GM12801 (cell line): ENCODE data around the gene TOB2.

Source experiments
- TF ChIP-seq, protein P1 (sequence below): IDR thresholded peaks from one replicate; pipeline ENCODE4 v1.5.1; 2011; ENCODE audit warnings: control low read depth; ENCODE audit not compliant: insufficient read length; ENCODE audit errors: extremely low read depth

Gene TOB2

DNA sequence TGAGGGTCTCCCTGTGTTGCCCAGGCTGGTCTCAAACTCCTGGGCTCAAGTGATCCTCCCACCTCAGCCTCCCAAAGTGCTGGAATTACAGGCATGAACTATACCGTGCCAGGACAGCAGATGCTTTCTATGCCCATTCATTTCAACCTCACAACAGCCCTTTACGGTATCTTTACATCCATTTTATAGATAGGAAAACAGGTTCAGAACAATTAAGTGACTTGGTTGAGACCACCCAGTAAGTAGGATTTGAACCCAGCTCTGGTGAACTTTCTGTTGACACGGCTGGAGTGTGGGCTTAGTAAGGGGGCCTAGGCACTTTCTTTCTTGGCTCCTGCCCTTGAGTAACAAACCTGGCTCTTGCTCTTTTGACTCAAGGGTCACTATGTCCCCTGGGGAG lies 39.2 kb downstream of the TOB2 start:
- TF ChIP-seq, protein P1, sequence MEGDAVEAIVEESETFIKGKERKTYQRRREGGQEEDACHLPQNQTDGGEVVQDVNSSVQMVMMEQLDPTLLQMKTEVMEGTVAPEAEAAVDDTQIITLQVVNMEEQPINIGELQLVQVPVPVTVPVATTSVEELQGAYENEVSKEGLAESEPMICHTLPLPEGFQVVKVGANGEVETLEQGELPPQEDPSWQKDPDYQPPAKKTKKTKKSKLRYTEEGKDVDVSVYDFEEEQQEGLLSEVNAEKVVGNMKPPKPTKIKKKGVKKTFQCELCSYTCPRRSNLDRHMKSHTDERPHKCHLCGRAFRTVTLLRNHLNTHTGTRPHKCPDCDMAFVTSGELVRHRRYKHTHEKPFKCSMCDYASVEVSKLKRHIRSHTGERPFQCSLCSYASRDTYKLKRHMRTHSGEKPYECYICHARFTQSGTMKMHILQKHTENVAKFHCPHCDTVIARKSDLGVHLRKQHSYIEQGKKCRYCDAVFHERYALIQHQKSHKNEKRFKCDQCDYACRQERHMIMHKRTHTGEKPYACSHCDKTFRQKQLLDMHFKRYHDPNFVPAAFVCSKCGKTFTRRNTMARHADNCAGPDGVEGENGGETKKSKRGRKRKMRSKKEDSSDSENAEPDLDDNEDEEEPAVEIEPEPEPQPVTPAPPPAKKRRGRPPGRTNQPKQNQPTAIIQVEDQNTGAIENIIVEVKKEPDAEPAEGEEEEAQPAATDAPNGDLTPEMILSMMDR = no peak

DNA sequence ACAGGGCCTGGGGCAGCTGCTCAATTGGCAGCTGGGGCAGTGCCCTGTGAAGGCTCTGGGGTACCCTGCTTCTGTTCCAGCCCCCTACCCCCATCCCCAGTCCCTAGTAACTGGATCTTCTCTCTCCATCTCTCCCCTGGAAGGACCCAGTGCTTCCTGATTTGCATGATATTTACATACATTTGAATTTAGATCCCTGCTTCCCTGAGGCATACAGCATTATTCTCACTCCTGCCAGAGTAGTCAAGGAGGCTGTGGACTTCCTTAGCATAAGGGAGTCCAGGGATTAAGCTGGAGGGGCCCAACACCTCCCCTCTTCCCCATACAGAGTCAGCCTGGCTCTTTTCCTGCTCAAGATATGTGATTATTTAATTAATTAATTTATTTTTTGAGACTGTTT lies 40.2 kb downstream of the TOB2 start:
- TF ChIP-seq, protein P1 = no peak

GRCh38 chr22:41405588-41405987 lies 41.0 kb downstream of the TOB2 start:
- TF ChIP-seq, protein P1 = no peak

- TF ChIP-seq, protein P1 = peak; percentile 63
Measured at GRCh38 chr22:41403532-41404318, 42.9 kb downstream of the TOB2 start.

GRCh38 chr22:41401781-41402648 lies 44.6 kb downstream of the TOB2 start:
- TF ChIP-seq, protein P1 = no peak

DNA sequence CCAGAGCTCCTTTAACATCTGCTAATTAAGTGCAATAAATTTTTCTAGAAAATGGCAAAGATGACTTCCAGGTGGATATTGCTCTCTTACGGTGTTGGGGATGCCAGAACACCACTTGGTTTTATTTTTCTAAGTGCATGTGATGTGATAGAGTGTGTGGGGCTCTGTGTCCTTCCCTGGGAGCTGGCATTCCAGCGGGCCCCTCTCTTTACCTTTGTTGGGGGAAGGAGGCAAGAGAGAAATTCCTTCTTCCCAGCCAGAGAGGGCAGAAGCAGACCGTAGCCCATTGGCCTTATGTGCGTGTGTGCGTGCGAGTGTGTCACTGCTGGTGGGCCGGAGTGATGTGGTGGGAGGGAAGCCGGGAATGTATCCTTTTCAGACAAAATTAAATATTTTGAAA lies 47.7 kb downstream of the TOB2 start:
- TF ChIP-seq, protein P1 = no peak

DNA sequence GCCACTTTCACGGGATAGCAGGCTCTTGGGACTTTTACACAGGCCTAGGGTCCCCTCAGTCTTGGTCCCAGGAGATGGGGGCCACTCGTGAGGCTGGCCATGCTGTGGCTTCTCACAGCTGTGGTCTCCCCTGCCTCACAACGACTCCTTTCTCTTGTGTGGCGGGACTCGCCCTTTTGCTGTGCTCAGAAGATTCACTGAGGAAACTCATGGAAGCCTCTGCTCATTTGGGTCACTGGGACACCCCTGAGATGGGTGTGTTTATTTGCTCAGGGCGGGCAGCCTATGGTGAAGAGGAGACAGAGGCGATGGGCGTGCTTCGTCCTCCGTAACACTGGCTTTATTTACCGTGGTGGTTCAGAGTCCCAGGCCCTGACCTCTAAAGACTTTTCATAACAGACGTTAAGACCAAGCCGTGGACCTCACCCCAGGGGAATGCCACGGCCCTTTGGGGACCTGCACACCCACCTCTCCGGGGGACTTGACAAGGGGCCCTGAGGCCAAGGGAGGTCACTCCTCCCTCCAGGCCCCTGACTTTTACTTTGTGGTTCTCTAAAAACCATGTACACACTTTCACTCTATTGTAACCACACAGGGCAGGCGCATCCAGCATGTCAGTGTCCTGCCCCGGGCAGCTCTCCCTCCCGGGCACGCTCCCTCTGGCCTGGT lies 49.3 kb downstream of the TOB2 start:
- TF ChIP-seq, protein P1 = no peak
